ENCODE data around the gene SUPT4H1.

Gene SUPT4H1

DNA sequence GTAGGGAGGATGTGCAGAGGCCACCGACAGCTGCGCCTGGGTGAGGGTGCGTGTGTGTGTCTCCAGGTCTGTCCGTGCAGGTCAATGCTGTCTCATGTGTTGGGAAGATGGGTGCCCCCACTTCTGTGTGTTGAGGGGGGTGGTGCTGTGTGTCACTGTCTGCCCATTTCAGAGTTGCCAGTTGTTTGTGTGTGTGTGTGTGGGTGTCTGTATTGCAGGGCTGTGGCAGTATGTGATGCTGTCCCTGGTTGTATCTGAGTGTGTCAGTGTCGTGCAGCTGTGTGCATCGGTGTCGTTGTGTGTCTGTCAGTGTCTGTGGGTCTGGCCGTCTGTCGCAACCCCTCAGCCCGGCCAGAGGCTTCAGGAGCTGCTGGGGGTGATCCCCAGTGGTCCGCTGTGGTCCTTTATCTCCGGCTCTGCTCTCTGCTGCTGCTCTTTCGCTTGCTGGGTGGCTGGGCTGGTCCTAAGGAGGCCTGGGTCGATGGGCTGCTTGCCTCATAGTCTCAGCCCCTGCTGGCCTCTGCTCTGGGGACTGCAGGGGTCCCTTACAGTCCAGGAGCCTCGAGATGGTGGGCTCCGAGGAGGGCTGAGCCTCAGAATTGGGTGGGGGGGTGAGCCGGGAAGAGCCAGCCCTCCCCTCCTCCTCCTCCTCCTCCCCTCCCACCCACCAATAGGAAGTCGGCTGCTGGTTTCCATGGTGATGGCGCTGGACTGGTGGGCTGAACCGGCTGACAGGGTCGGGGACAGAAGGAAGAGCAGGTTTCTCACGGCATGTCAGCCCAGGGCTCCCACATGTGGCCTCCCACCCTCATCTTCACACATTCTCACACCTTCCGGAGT, 23.6 kb downstream of the SUPT4H1 start, which contains the start of gene TSPOAP1:
TSS of gene TSPOAP1 (minus strand) at position 601 of the 840 bp plus-strand sequence. CDS start 875 bp downstream, outside the sequence.
- H3K4me3 ChIP-seq (ENCODE audit: low read length), result no peak within 1 kb of the TSS
- no peak for DNase-seq (ENCODE audit: low read depth)
- TF ChIP-seq, protein P1, sequence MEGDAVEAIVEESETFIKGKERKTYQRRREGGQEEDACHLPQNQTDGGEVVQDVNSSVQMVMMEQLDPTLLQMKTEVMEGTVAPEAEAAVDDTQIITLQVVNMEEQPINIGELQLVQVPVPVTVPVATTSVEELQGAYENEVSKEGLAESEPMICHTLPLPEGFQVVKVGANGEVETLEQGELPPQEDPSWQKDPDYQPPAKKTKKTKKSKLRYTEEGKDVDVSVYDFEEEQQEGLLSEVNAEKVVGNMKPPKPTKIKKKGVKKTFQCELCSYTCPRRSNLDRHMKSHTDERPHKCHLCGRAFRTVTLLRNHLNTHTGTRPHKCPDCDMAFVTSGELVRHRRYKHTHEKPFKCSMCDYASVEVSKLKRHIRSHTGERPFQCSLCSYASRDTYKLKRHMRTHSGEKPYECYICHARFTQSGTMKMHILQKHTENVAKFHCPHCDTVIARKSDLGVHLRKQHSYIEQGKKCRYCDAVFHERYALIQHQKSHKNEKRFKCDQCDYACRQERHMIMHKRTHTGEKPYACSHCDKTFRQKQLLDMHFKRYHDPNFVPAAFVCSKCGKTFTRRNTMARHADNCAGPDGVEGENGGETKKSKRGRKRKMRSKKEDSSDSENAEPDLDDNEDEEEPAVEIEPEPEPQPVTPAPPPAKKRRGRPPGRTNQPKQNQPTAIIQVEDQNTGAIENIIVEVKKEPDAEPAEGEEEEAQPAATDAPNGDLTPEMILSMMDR (IDR thresholded peaks at IDR 0.05; ENCODE audit: insufficient read depth, low read depth, low read length, missing control alignments), result no peak

DNA sequence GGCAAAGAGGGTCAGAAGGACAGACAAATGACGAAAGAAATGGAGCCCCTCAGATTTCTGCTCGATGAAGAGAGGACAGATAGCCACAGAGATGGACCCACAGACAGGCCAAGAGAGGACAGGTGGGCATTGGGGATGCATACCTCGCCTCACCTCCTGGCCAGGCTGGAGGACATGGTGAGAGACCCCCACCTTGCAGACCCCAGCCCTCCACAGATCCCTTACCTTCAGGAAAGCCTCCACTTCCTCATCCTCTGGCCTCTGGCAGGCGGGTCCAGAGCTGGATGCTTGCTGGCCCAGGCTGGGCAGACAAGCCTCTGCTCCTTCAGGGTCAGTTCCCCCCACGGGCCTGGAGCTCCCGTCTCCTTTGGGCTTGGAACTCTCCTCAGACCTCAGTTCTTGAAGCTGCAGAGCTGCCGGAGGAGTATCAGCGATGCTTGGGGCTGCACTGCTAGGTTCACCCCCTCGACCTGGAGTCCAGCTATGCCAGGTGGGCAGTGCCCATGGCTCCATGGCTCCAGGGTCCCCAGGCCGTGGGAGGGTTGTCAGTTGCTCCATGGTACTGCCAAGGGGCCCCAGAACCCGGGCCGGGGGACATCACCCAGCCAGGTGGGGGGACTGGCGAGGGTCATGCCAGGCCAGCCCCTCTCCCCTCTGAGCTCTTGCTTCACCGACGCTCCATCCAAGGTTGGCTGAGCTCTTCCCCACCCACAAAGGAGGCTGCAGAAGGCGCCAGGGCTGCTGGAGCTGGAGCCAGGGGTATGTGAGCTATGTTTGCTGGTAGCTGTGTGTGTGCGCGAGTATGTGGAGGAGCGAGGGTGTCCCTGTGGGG, 24.4 kb downstream of the SUPT4H1 start:
- TF ChIP-seq, protein P1 (IDR thresholded peaks at IDR 0.05; ENCODE audit: insufficient read depth, low read depth, low read length, missing control alignments), result no peak
- DNase-seq (ENCODE audit: low read depth), result no peak
- H3K4me3 ChIP-seq (ENCODE audit: low read length), result no peak overlapping the region

DNA sequence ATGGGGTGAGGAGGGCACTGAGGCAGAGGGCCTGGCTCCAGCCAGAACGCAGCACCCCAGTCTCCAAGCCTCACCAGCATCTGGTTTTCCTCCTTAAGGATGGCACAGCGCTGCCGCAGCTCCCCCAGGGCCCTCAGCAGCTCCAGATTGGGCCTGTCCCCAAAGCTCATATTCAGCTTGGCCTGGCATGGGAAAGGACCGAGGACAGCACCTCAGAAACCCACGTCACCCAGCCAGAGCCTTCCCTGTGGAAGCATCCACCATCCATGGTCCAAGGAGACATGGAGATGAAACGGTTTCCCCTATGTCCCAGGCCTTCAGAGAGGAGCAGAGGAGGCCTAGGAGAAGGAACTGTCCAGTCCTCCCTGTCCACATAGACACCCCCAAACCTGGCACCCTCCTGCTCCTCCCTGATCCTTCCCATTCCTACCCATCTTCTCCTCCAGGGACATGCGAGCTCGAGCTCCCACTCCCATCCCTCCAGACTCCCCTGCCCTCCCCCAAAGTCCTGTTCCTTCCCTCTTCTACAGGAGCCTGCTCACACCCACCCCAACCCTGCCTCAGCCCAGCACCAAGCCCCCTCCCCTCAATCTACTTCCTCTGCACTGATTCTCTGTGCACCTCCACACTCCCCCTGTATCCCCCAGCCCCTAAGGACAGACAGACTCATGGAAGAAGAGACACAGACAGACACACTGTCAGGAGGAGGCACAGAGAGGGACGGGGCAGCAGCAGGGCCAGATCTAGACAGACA, 25.2 kb downstream of the SUPT4H1 start:
- DNase-seq (ENCODE audit: low read depth), result no peak
- no peak overlapping the region for H3K4me3 ChIP-seq (ENCODE audit: low read length)
- TF ChIP-seq, protein P1 (IDR thresholded peaks at IDR 0.05; ENCODE audit: insufficient read depth, low read depth, low read length, missing control alignments), result no peak

DNA sequence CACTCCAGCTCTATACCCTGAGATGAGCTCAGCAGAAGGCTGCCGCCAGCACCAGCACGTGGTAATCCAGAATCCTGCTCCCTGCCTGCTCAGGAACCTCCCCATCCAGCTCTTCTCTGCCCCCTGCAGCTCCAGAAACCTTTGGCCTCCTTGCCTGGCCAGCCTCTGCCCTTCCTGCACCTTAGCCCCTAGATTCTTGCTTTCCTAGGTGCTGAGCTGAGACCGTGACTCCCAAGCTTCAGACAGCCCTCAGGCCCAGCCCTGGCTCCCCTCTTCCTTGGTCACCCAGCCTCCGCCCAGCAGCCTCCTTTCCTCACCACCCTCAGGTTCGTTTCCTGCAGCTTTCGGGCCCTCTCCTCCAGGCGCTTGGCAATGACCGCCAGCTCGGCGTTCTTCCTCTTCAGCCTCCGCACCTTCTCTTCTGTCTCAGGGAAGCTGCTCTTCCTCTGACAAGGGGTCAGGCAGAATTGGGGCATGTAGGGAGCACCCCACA, 26.0 kb downstream of the SUPT4H1 start:
- no peak for DNase-seq (ENCODE audit: low read depth)
- TF ChIP-seq, protein P1 (IDR thresholded peaks at IDR 0.05; ENCODE audit: insufficient read depth, low read depth, low read length, missing control alignments), result no peak
- H3K4me3 ChIP-seq (ENCODE audit: low read length), result no peak overlapping the region

DNA sequence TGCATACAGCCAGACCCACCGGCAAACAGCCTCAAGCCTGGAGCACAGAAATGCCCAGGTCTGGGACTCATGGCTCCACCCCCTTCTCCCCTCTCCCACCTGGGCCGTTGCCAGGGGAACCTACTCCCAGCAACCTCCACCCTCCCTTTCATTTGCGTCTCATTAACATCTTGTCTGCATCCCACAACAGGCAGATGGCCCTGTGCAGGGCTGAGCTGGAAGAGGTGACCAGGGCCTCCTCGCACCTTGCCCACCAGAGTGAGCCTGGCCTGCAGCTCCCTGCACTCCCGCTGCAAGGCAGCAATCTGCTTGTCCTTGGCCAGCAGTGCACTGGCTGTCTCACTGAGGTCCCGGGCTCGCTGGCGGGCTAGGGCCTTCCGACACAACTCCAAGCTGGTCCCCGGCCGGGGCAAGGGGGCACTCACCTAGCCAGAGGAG, 26.7 kb downstream of the SUPT4H1 start:
- H3K4me3 ChIP-seq (ENCODE audit: low read length), result peak overlapping the region; percentile 52
- TF ChIP-seq, protein P1 (IDR thresholded peaks at IDR 0.05; ENCODE audit: insufficient read depth, low read depth, low read length, missing control alignments), result no peak

More for the DNA sequence above, 26.7 kb downstream of the SUPT4H1 start:
- DNase-seq (ENCODE audit: low read depth), result no peak
